OCI-LY7 (cell line): ENCODE results near the gene FOXP1. TPM values are rescaled to one million over a fixed set of nuclear protein-coding genes. Genes with fewer than 3 reads are reported as not detected.

ENCODE experiments used
- BruUV-seq: library from RNA; stranded (reverse); fragments of 400-500 nt; replicated peaks from 2 replicates; lab custom pipeline; 2021; lab: Mats Ljungman, UMichigan
- CTCF ChIA-PET: fragments of 300-600 bp; sonication (Branson Sonifier 250); formaldehyde crosslinking; loops from one replicate; lab custom pipeline; 2022; ENCODE audit warnings: antibody characterized with exemption; ENCODE audit not compliant: unreplicated experiment; lab: Charles Lee
- POLR2A ChIA-PET: fragments of 300-600 bp; sonication (Branson Sonifier 250); formaldehyde crosslinking; loops from one replicate; lab custom pipeline; 2022; ENCODE audit warnings: antibody characterized with exemption; lab: Charles Lee
- DNase-seq: peaks from one replicate; pipeline ENCODE4 v3.0.0-alpha.2; 2015; ENCODE audit warnings: low spot score
- H2AFZ ChIP-seq: fragments of 200-600 bp; sonication (generic), shearing (Covaris generic); 2 replicates; pipeline ENCODE4 v1.6.1; 2014; ENCODE audit warnings: mild to moderate bottlenecking, antibody characterized with exemption, low read length, moderate library complexity
- H3K27ac ChIP-seq: fragments of 200-600 bp; sonication (generic); 2 replicates; pipeline ENCODE4 v1.5.1; 2014; ENCODE audit warnings: mixed run types, low read depth, mild to moderate bottlenecking, moderate library complexity, low read length, inconsistent platforms; ENCODE audit not compliant: poor library complexity, severe bottlenecking
- H3K36me3 ChIP-seq: fragments of 200-600 bp; sonication (generic); 2 replicates; pipeline ENCODE4 v1.6.1; 2014; ENCODE audit warnings: mild to moderate bottlenecking, antibody characterized with exemption, low read length, moderate library complexity, mixed read lengths; ENCODE audit not compliant: insufficient read depth
- H3K4me1 ChIP-seq: fragments of 200-600 bp; sonication (generic); 2 replicates; pipeline ENCODE4 v1.5.1; 2014; ENCODE audit warnings: mild to moderate bottlenecking, low read length; ENCODE audit not compliant: insufficient read depth, poor library complexity, severe bottlenecking
- H3K4me2 ChIP-seq: fragments of 200-600 bp; sonication (generic); 2 replicates; pipeline ENCODE4 v1.6.1; 2014; ENCODE audit warnings: mild to moderate bottlenecking, low read length
- H3K4me3 ChIP-seq: fragments of 200-600 bp; sonication (generic); 2 replicates; pipeline ENCODE4 v1.5.1; 2014; ENCODE audit warnings: mild to moderate bottlenecking, low read depth, low read length; ENCODE audit not compliant: poor library complexity, severe bottlenecking
- H3K79me2 ChIP-seq: fragments of 200-600 bp; sonication (generic); 2 replicates; pipeline ENCODE4 v1.6.1; 2016; ENCODE audit warnings: low read depth, mild to moderate bottlenecking, low read length, moderate library complexity, mixed read lengths; ENCODE audit not compliant: insufficient read depth
- H3K9me2 ChIP-seq: fragments of 200-600 bp; sonication (generic); 2 replicates; pipeline ENCODE4 v1.6.1; 2016; ENCODE audit warnings: mild to moderate bottlenecking, low read length, mixed read lengths; ENCODE audit not compliant: insufficient read depth
- H3K9me3 ChIP-seq: fragments of 200-600 bp; sonication (generic); 2 replicates; pipeline ENCODE4 v1.6.1; 2014; ENCODE audit warnings: mild to moderate bottlenecking, mixed run types, low read length, mixed read lengths
- H4K20me1 ChIP-seq: fragments of 200-600 bp; sonication (generic); 2 replicates; pipeline ENCODE4 v1.6.1; 2014; ENCODE audit warnings: mild to moderate bottlenecking, antibody characterized with exemption, low read length, moderate library complexity, mixed read lengths; ENCODE audit not compliant: insufficient read depth
- EZH2phosphoT487 ChIP-seq: fragments of 200-600 bp; sonication (generic); IDR thresholded peaks from 2 replicates; pipeline ENCODE4 v1.6.1; 2018; ENCODE audit warnings: low read depth, borderline replicate concordance, mild to moderate bottlenecking, mixed run types, antibody characterized with exemption, low read length, moderate library complexity, mixed read lengths
- intact Hi-C: fragments of 100-400 bp; cut with micrococcal nuclease; formaldehyde crosslinking; loops from one replicate; pipeline ENCODE4 v1.10.0; 2022; ENCODE audit not compliant: unreplicated experiment
- total RNA-seq, 2 experiments: library from RNA; depleted of rRNA in 1 of 2; stranded (reverse); fragments of >200 nt in 1 of 2; shearing (Covaris generic) in 1 of 2; gene quantifications; 2 replicates each; pipeline ENCODE4 v1.2.3, GENCODE V29; 2014 to 2022
- TF ChIP-seq, protein P1 (sequence below): fragments of 200-600 bp; sonication (generic); conservative IDR thresholded peaks from 2 replicates; pipeline ENCODE4 v1.5.1; 2014; ENCODE audit warnings: mild to moderate bottlenecking, antibody characterized with exemption, low read length, moderate library complexity, mixed read lengths

The FOXP1 gene
- total RNA-seq, 2 experiments from 2014 or later: 87.3 to 151 TPM

DNA sequence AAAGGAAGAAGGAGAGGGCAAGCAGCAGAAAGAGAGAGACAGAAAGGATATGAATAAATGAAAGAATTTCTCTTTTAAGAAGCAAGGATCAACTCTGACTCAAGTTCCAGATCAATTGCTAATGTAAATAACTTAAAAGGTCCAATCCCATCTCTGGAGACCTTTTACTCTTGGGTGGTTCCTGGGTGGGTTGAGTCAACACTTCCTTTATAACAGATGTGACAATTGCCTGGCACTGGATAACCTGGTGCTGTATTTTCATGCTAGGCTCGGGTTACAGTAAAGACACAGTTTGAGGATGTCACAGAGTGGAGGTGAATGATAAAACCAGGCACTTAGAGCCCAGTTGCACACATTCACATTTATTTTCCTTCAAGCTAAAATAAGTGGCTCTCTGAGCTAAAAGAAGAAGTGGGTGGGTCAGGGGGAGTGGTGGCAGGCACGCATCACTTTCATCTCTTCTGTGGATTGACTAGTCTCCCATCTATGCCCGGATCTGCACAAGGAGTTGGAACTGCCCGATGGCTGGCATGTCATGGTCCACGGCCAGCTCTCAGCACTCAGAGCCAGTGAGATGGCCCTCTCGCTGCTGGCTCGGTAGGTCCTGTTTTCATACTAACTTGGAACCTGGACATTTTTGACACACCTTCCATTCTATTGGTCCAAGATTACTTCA lies 465.8 kb downstream of the FOXP1 start:
- no peaks in the 10 kb centered on the region for H3K9me3 ChIP-seq
- H3K4me1 ChIP-seq: peaks cover 20% of the 10 kb centered on the region
- intact Hi-C loops: no loop called here
- H3K9me2 ChIP-seq: no peaks in the 10 kb centered on the region
- no peak for DNase-seq
- H3K4me3 ChIP-seq: no peak overlapping the region
- TF ChIP-seq EZH2phosphoT487: no peak
- TF ChIP-seq, protein P1, sequence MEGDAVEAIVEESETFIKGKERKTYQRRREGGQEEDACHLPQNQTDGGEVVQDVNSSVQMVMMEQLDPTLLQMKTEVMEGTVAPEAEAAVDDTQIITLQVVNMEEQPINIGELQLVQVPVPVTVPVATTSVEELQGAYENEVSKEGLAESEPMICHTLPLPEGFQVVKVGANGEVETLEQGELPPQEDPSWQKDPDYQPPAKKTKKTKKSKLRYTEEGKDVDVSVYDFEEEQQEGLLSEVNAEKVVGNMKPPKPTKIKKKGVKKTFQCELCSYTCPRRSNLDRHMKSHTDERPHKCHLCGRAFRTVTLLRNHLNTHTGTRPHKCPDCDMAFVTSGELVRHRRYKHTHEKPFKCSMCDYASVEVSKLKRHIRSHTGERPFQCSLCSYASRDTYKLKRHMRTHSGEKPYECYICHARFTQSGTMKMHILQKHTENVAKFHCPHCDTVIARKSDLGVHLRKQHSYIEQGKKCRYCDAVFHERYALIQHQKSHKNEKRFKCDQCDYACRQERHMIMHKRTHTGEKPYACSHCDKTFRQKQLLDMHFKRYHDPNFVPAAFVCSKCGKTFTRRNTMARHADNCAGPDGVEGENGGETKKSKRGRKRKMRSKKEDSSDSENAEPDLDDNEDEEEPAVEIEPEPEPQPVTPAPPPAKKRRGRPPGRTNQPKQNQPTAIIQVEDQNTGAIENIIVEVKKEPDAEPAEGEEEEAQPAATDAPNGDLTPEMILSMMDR: no peak
- BruUV-seq: no TSS peak
- no peak overlapping the region for H3K27ac ChIP-seq
- no peak overlapping the region for H2AFZ ChIP-seq
- POLR2A ChIA-PET: interaction anchor here (0.7 to 1.4 kb wide), 5 partner anchors 9 to 23 kb away, joined by 3 to 4 read pairs (median 4); no protein-coding TSS in a partner anchor
- CTCF ChIA-PET: interaction anchor here (0.6 kb wide), 1 partner anchor 448 kb away, joined by 3 read pairs; no protein-coding TSS in a partner anchor
- H3K36me3 ChIP-seq: peaks cover 50% of the 10 kb centered on the region
- H3K79me2 ChIP-seq: peaks cover 65% of the 10 kb centered on the region; the same call in 1 of the 2 replicates
- H3K4me2 ChIP-seq: peak overlapping the region; percentile 10; the same call in 1 of the 2 replicates
- H4K20me1 ChIP-seq: peaks cover 9% of the 10 kb centered on the region; the same call in 1 of the 2 replicates

GRCh38 chr3:71114610-71115009 lies 468.9 kb downstream of the FOXP1 start:
- no peak overlapping the region for H3K4me3 ChIP-seq
- H3K4me2 ChIP-seq: no peak overlapping the region
- H3K36me3 ChIP-seq: peaks cover 77% of the 10 kb centered on the region
- POLR2A ChIA-PET: interaction anchor here (0.9 to 1.2 kb wide), 2 partner anchors 13 to 18 kb away, joined by 3 to 11 read pairs; no protein-coding TSS in a partner anchor
- CTCF ChIA-PET: no interaction called here
- no peak overlapping the region for H2AFZ ChIP-seq
- H4K20me1 ChIP-seq: peaks cover 9% of the 10 kb centered on the region; the same call in 1 of the 2 replicates
- no peak for DNase-seq
- H3K4me1 ChIP-seq: peaks cover 20% of the 10 kb centered on the region
- H3K9me3 ChIP-seq: no peaks in the 10 kb centered on the region
- H3K9me2 ChIP-seq: no peaks in the 10 kb centered on the region
- H3K79me2 ChIP-seq: peaks cover 48% of the 10 kb centered on the region; the same call in 1 of the 2 replicates
- intact Hi-C loops: no loop called here
- H3K27ac ChIP-seq: no peak overlapping the region
- no TSS peak for BruUV-seq
- TF ChIP-seq, protein P1: no peak
- TF ChIP-seq EZH2phosphoT487: no peak

GRCh38 chr3:71112576-71112975 lies 471.0 kb downstream of the FOXP1 start:
- peaks cover 81% of the 10 kb centered on the region for H3K36me3 ChIP-seq
- ChIA-PET POLR2A (no interaction called here), CTCF (no interaction called here)
- H3K4me1 ChIP-seq: peaks cover 3% of the 10 kb centered on the region
- no peak overlapping the region for H3K27ac ChIP-seq
- H3K9me2 ChIP-seq: no peaks in the 10 kb centered on the region
- TF ChIP-seq, protein P1: no peak
- no peak for TF ChIP-seq EZH2phosphoT487
- peaks cover 28% of the 10 kb centered on the region; the same call in 1 of the 2 replicates for H3K79me2 ChIP-seq
- peaks cover 3% of the 10 kb centered on the region; the same call in 1 of the 2 replicates for H4K20me1 ChIP-seq
- no peak overlapping the region for H3K4me3 ChIP-seq
- intact Hi-C loops: no loop called here
- no peak overlapping the region for H2AFZ ChIP-seq
- H3K4me2 ChIP-seq: no peak overlapping the region
- BruUV-seq: no TSS peak
- no peak for DNase-seq
- H3K9me3 ChIP-seq: no peaks in the 10 kb centered on the region
